Coronary artery (tissue), 2 donors: ENCODE results near the gene IDS.
A peak's percentile ranks its signal among the peaks of the same experiment; 100 is the strongest.

Experiments
- DNase-seq: peaks from one replicate; pipeline ENCODE4 v3.0.0-alpha.2; 2017; ENCODE audit warnings: low spot score
- H3K27ac ChIP-seq, 2 donors: fragments of 200-600 bp; sonication (generic); one replicate each; pipeline ENCODE4 v1.5.1; 2016 to 2019
- H3K4me3 ChIP-seq: fragments of 200-600 bp; sonication (generic); 2 replicates; pipeline ENCODE4 v1.5.1; 2016; ENCODE audit warnings: mild to moderate bottlenecking, moderate library complexity
- TF ChIP-seq, protein P1 (sequence below): fragments of 200-600 bp; sonication (generic); IDR thresholded peaks from one replicate; pipeline ENCODE4 v1.5.1; 2019; ENCODE audit warnings: antibody characterized with exemption

The IDS gene

DNA sequence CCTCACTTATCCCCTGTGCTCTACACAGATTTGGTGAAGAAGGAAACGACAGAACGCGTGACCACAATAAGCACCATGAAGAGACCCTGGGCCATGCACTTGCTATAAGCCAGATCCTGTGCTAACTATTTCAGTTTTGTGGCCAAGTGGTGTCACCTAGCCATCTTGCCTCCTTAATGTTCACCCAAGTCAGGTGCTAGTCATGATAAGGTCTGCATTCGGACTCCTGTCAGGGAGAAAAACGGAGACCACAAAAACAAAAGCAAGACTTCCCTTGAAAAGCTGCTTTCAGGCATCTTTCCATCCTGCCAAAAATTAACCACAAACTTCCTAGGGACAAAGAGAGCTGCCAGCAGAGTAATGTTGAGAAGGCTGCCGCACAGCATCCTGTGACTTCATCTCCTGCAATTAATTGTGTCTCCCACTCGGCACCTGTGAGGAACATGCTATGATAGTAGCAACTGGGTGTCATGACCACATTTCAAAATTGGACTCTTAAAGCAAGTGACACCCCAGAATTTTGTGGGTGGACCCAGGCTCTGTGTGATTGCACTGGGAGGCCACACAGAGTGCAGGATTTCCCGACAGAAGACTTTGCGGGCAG, 8.8 kb upstream of the IDS start:
- H3K27ac ChIP-seq: no peak overlapping the region
- DNase-seq: no peak
- H3K4me3 ChIP-seq: no peak overlapping the region
- TF ChIP-seq, protein P1, sequence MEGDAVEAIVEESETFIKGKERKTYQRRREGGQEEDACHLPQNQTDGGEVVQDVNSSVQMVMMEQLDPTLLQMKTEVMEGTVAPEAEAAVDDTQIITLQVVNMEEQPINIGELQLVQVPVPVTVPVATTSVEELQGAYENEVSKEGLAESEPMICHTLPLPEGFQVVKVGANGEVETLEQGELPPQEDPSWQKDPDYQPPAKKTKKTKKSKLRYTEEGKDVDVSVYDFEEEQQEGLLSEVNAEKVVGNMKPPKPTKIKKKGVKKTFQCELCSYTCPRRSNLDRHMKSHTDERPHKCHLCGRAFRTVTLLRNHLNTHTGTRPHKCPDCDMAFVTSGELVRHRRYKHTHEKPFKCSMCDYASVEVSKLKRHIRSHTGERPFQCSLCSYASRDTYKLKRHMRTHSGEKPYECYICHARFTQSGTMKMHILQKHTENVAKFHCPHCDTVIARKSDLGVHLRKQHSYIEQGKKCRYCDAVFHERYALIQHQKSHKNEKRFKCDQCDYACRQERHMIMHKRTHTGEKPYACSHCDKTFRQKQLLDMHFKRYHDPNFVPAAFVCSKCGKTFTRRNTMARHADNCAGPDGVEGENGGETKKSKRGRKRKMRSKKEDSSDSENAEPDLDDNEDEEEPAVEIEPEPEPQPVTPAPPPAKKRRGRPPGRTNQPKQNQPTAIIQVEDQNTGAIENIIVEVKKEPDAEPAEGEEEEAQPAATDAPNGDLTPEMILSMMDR: no peak

DNA sequence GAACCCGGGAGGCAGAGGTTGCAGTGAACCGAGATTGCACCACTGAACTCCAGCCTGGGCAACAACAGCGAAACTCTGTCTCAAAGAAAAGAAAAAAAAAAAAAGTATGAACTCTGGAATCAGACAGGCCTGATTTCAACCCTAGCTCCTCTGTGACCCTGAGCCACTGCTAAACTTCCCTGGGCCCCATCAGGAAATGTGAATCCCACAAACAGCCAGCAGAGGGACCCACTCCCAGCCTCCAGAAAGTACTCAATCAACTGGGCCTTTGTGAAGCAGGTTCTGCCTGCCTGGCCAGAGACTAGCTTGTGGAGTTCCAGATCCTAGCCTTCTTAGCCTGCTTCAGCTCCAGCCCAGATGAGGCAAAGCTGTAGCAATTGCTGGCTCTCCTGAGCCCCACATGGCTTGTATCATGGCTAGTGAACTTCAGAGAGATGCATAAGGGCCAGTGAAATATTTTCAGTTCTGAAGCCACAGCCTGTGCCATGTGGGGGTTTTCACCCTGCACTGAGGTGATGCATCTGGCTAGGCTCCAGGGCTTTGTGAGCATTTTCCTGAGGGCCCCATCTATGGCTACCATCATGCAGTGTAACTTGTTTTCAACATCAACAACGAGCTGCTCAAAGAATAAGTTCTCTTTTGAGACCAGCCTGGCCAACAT, 7.2 kb upstream of the IDS start:
- TF ChIP-seq, protein P1: peak; percentile 12
- Histone ChIP-seq H3K4me3 (no peak overlapping the region), H3K27ac (no peak overlapping the region)
- DNase-seq: no peak

DNA sequence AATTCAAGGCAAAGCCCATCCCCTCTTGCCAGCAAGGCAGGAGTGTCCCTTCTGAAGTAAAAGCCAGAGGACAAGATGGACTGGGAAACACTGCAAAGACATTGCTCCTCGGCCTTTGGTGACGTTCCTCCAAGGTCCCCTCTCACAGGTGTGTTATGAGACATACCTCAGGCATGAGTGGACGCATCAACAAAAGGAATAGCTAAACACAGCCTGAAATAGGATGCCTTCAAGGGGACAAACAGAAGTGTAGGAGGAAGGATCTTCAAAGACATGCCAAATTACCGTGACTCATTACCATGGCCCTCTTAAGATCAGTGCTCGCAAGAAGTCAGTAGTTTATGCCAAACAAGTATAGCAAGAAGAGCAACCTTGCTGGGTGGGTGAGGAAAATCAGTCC, 6.0 kb upstream of the IDS start:
- no peak overlapping the region for H3K4me3 ChIP-seq
- TF ChIP-seq, protein P1: no peak
- no peak for DNase-seq

DNA sequence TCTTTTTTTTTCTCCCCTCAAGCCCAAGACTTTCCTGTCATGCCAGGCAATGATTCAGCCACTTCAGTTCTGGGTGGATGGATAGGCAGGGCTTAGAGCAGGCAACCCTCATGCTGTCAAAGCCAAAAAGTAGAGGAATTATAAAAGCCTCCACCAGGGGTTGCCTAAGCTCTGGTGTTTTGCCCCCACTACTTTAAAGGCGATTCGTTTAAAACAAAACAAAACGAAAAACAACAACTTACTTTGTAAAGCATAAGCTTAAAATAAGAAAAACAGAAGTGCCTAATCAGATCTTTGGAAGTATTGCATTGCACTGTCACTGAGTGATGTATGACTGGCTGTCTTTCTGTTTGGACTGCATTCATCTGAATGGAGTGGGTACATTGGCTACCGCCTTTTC, 5.3 kb upstream of the IDS start:
- DNase-seq: no peak
- H3K27ac ChIP-seq: no peak overlapping the region
- TF ChIP-seq, protein P1: no peak
- H3K4me3 ChIP-seq: no peak overlapping the region

More for the DNA sequence above, 6.0 kb upstream of the IDS start:
- no peak overlapping the region for H3K27ac ChIP-seq

DNA sequence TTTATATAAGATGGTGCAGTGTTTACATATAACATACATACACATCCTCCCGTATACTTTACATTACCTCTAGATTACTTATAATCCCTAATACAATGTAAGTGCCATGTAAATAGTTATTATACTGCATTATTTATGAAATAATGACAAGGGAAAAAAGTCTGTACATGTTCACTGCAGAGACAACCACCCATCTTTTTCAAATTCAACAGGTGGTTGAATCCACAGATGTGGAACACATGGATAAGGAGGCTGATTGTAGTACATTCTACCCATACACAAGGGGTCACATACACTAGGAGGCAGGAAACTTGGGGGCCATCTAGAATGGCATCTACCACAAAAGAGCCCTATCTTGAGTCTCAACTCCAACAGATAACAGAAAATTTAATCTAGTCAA, 3.4 kb upstream of the IDS start:
- TF ChIP-seq, protein P1: no peak
- DNase-seq: no peak
- no peak overlapping the region for H3K4me3 ChIP-seq
- no peak overlapping the region for H3K27ac ChIP-seq

DNA sequence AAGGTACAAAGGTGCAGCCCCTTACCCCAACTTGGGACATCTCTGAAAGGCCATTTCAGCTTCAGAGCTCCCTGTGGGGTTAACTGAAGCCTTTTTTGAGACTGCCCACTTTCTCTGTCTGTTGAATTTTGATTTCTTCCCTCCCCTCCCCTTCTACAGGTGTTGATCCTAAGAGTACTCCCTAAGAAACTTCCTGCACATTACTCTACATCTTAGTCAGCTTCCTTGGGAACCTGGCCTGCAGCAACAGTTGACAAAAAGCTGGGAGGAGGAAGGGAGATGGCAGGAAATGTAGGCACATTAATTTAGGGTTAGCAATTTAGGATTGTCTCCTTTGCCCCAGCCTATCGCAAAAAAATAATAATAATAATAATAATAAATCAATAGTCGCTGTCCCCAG, 1.2 kb upstream of the IDS start:
- DNase-seq: no peak
- H3K27ac ChIP-seq: no peak overlapping the region
- TF ChIP-seq, protein P1: no peak

DNA sequence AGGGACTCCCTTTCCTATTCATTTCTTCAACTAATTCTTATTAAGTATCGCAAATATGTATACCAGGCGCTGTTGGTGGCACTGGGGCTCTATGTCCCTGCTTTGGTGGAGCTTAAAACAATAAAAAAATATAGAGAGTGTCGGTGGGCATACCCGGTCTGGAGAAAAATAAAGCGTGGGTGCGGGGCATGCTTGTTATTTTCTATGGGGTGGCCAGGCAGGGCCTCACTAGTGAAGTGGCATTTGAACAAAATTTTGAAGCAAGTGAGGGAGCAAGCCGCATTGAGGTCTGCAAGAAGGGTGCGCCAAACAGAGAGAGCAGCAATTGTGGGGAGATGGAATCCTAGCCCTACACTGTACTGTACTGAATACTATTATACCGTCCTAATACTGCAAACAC, 565 bp upstream of the IDS start:
- TF ChIP-seq, protein P1: no peak
- Histone ChIP-seq H3K4me3 (peak overlapping the region; percentile 73), H3K27ac (peak overlapping the region; percentile 77 to 85)
- no peak for DNase-seq

More for the DNA sequence above, 1.2 kb upstream of the IDS start:
- no peak overlapping the region for H3K4me3 ChIP-seq
